ENCODE results near the gene ZBTB43.

GRCh38 chr9:126822873-126823272, 18.0 kb downstream of the ZBTB43 start:
- TF ChIP-seq CTCF (IDR thresholded peaks at IDR 0.05) (no peak), POLR2A (IDR thresholded peaks at IDR 0.05) (no peak)
